ENCODE measurements around the gene EVC2.

Gene EVC2

GRCh38 chr4:5571646-5572045 is 136.7 kb downstream of the EVC2 start:
- Mint-ChIP-seq H3K4me3 (no peak overlapping the region), H3K9me3 (no peaks in the 10 kb centered on the region), H3K4me1 (no peaks in the 10 kb centered on the region), H3K27me3 (ENCODE audit: low read depth) (no peaks in the 10 kb centered on the region), H3K27ac (no peak overlapping the region), H3K36me3 (ENCODE audit: low read depth) (peaks cover 56% of the 10 kb centered on the region)
- TF ChIP-seq, protein P1, sequence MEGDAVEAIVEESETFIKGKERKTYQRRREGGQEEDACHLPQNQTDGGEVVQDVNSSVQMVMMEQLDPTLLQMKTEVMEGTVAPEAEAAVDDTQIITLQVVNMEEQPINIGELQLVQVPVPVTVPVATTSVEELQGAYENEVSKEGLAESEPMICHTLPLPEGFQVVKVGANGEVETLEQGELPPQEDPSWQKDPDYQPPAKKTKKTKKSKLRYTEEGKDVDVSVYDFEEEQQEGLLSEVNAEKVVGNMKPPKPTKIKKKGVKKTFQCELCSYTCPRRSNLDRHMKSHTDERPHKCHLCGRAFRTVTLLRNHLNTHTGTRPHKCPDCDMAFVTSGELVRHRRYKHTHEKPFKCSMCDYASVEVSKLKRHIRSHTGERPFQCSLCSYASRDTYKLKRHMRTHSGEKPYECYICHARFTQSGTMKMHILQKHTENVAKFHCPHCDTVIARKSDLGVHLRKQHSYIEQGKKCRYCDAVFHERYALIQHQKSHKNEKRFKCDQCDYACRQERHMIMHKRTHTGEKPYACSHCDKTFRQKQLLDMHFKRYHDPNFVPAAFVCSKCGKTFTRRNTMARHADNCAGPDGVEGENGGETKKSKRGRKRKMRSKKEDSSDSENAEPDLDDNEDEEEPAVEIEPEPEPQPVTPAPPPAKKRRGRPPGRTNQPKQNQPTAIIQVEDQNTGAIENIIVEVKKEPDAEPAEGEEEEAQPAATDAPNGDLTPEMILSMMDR (IDR thresholded peaks at IDR 0.05; ENCODE audit: unreplicated experiment in 3 of 3): no peak

DNA sequence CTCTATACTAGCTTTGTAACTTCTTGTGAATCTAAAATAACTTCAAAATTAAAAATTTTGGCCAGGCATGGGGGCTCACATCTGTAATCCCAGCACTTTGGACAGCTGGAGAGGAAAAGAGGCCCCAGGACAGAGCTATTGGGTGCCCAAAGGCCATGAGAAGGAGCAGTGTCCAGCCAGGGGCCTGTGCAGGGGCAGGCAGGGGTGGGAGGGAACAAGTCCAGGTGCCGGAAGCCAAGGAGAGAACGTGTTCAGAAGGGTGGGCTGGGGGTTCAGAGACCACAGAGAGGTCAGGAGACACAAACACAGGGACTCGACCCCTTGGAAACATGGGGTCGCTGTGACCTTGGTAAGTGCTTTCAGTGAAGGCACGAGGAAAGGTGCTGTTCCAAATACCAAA is 138.9 kb downstream of the EVC2 start:
- H3K27me3 Mint-ChIP-seq (ENCODE audit: low read depth): no peaks in the 10 kb centered on the region
- TF ChIP-seq, protein P1 (IDR thresholded peaks at IDR 0.05; ENCODE audit: unreplicated experiment in 3 of 3): no peak
- H3K9me3 Mint-ChIP-seq: no peaks in the 10 kb centered on the region
- H3K4me1 Mint-ChIP-seq: no peaks in the 10 kb centered on the region
- peaks cover 53% of the 10 kb centered on the region for H3K36me3 Mint-ChIP-seq (ENCODE audit: low read depth)
- no peak overlapping the region for H3K27ac Mint-ChIP-seq
- no peak overlapping the region for H3K4me3 Mint-ChIP-seq

GRCh38 chr4:5568931-5569330 is 139.4 kb downstream of the EVC2 start:
- H3K27me3 Mint-ChIP-seq (ENCODE audit: low read depth): no peaks in the 10 kb centered on the region
- H3K9me3 Mint-ChIP-seq: no peaks in the 10 kb centered on the region
- H3K4me3 Mint-ChIP-seq: no peak overlapping the region
- TF ChIP-seq, protein P1 (IDR thresholded peaks at IDR 0.05; ENCODE audit: unreplicated experiment in 3 of 3): no peak
- peaks cover 48% of the 10 kb centered on the region for H3K36me3 Mint-ChIP-seq (ENCODE audit: low read depth)
- no peak overlapping the region for H3K27ac Mint-ChIP-seq
- no peaks in the 10 kb centered on the region for H3K4me1 Mint-ChIP-seq

- H3K27ac Mint-ChIP-seq: no peak overlapping the region
- no peaks in the 10 kb centered on the region for H3K4me1 Mint-ChIP-seq
- TF ChIP-seq, protein P1 (IDR thresholded peaks at IDR 0.05; ENCODE audit: unreplicated experiment in 3 of 3): no peak
- no peak overlapping the region for H3K4me3 Mint-ChIP-seq
- no peaks in the 10 kb centered on the region for H3K9me3 Mint-ChIP-seq
- peaks cover 43% of the 10 kb centered on the region for H3K36me3 Mint-ChIP-seq (ENCODE audit: low read depth)
- H3K27me3 Mint-ChIP-seq (ENCODE audit: low read depth): no peaks in the 10 kb centered on the region
Measured at GRCh38 chr4:5568336-5568735, 140.0 kb downstream of the EVC2 start.

DNA sequence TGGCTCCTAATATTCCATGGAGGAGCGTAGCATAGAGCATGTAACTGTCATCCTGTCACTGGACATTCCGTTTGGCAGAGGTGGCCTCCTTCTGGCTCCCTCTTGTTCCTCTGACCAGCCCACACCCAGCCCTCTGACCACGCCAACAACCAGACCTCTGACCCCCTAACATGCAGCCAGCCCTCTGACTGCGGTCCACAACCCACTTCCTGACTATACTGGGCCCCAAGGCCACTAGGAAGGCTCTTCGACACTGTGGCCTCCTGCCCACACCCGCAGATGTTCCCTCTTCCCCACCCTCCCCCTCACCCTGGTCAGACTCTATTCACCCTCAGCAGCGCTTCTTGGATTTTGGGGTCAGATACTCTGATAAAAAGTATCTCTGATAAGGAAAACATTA is 141.4 kb downstream of the EVC2 start:
- Mint-ChIP-seq H3K9me3 (no peaks in the 10 kb centered on the region), H3K36me3 (ENCODE audit: low read depth) (peaks cover 41% of the 10 kb centered on the region), H3K27me3 (ENCODE audit: low read depth) (no peaks in the 10 kb centered on the region)

GRCh38 chr4:5566526-5566925 is 141.8 kb downstream of the EVC2 start:
- TF ChIP-seq, protein P1 (IDR thresholded peaks at IDR 0.05; ENCODE audit: unreplicated experiment in 3 of 3): no peak
- Mint-ChIP-seq H3K4me1 (no peaks in the 10 kb centered on the region), H3K9me3 (no peaks in the 10 kb centered on the region), H3K36me3 (ENCODE audit: low read depth) (peaks cover 41% of the 10 kb centered on the region), H3K4me3 (no peak overlapping the region), H3K27ac (no peak overlapping the region), H3K27me3 (ENCODE audit: low read depth) (no peaks in the 10 kb centered on the region)

More for the DNA sequence above, 141.4 kb downstream of the EVC2 start:
- Mint-ChIP-seq H3K27ac (no peak overlapping the region), H3K4me3 (no peak overlapping the region), H3K4me1 (no peaks in the 10 kb centered on the region)
- TF ChIP-seq, protein P1 (IDR thresholded peaks at IDR 0.05; ENCODE audit: unreplicated experiment in 3 of 3): no peak

Measured in nephron (organoid).